Stomach (tissue), 9 donors: ENCODE results near the gene B3GNT5. TPM values are rescaled to one million over a fixed set of nuclear protein-coding genes. Genes with fewer than 3 reads are reported as not detected.

ENCODE experiments used
- DNase-seq, 2 donors: peaks; one replicate each; pipeline versions ENCODE4 v3.0.0 to v3.0.0-alpha.2; 2013 to 2019
- H3K27ac ChIP-seq, 5 donors: fragments of 200-600 bp in 4 of 5; sonication (generic) in 4 of 5; one replicate each; pipeline ENCODE4 v1.5.1; 2013 to 2019; ENCODE audit warnings: mild to moderate bottlenecking in 1 of 5, moderate library complexity in 1 of 5
- H3K27me3 ChIP-seq, 3 donors: fragments of 200-600 bp; sonication (generic); one replicate each; pipeline ENCODE4 v1.5.1; 2017 to 2019; ENCODE audit warnings: mixed run types in 1 of 3
- H3K36me3 ChIP-seq, 4 donors: fragments of 200-600 bp; sonication (generic); 1 replicate in 3 of 4; 2 replicates in 1 of 4; pipeline ENCODE4 v1.5.1; 2016 to 2019
- H3K4me1 ChIP-seq, 4 donors: fragments of 200-600 bp; sonication (generic); one replicate each; pipeline ENCODE4 v1.5.1; 2016 to 2019
- H3K4me3 ChIP-seq, 4 donors: fragments of 200-600 bp; sonication (generic) in 3 of 4; one replicate each; pipeline ENCODE4 v1.5.1; 2016 to 2019; ENCODE audit warnings: mild to moderate bottlenecking in 1 of 4
- H3K9me3 ChIP-seq, 4 donors: fragments of 200-600 bp; sonication (generic); one replicate each; pipeline ENCODE4 v1.5.1; 2016 to 2019
- EP300 ChIP-seq: sonication (generic); formaldehyde crosslinking; IDR thresholded peaks from one replicate; pipeline ENCODE4 v1.6.1; 2017; ENCODE audit warnings: antibody characterized with exemption
- POLR2A ChIP-seq, 4 donors: fragments of 450-650 bp; IDR thresholded peaks; one replicate each; pipeline ENCODE4 v1.6.1; 2016; ENCODE audit warnings: antibody characterized with exemption in 4 of 4, control low read depth in 2 of 4, mild to moderate bottlenecking in 1 of 4, moderate library complexity in 1 of 4
- POLR2AphosphoS5 ChIP-seq, 3 donors: sonication (generic); formaldehyde crosslinking; IDR thresholded peaks; one replicate each; pipeline ENCODE4 v1.6.1; 2016; ENCODE audit warnings: antibody characterized with exemption in 3 of 3
- WGBS, 5 donors: extraction: QIAGEN DNeasy Blood & Tissue Kit in 3 of 5; methylation state at CpG; one replicate each; pipeline versions ENCODE4 v1.1.5 to v1.1.7; 2013 to 2018; 5-methylcytosine and 5-hydroxymethylcytosine counted together
- intact Hi-C: fragments of 100-400 bp; cut with DNase I; formaldehyde crosslinking; loops from one replicate; pipeline ENCODE4 v1.15.1; 2023; ENCODE audit warnings: low total_unique reads
- polyA plus RNA-seq, 3 donors: library from polyadenylated mRNA; stranded (reverse); fragments of 200-250 nt; gene quantifications; one replicate each; pipeline ENCODE4 v1.2.3, GENCODE V29; 2013
- total RNA-seq, 5 donors: library from RNA; depleted of rRNA; stranded (reverse); fragments of >200 nt; gene quantifications; one replicate each; pipeline versions ENCODE4 v1.1.0 to v1.2.3, GENCODE V29; 2014 to 2016
- TF ChIP-seq, protein P1 (sequence below), 7 experiments: fragments of 450-650 bp in 4 of 7; fragments of 200-600 bp in 3 of 7; sonication (generic) in 3 of 7; IDR thresholded peaks; one replicate each; pipeline ENCODE4 v1.5.1; 2016 to 2019; ENCODE audit warnings: antibody characterized with exemption in 7 of 7, control low read depth in 2 of 7, mild to moderate bottlenecking in 1 of 7
- donor health status: healthy with polysubstance abuse.
- donor health status: Bipolar disorder and iron deficiency.
- donor health status: healthy.

Gene B3GNT5
- total and polyA plus RNA-seq, 8 donors, result 4.1 to 39.7 (median 7.2) TPM

- TF ChIP-seq POLR2AphosphoS5 (IDR thresholded peaks at IDR 0.05) (peak in 2 of 3 donors; percentile 12 to 39), EP300 (no peak)
- Histone ChIP-seq H3K27me3 (no peaks in the 10 kb centered on the region), H3K9me3 (no peaks in the 10 kb centered on the region), H3K36me3 (peaks cover 0 to 3% (median 0%) of the 10 kb centered on the region in 4 donors), H3K4me1 (peaks cover 5 to 28% (median 13%) of the 10 kb centered on the region in 4 donors), H3K4me3 (no peak overlapping the region), H3K27ac (peak overlapping the region in 4 of 5 donors; percentile 3 to 63 (median 34))
- intact Hi-C loops, result no loop called here
- WGBS, 5 donors, result 37 to 48% (median 45%) methylated on average over 2 of the region's 2 CpGs
- peak in 1 of 2 donors; percentile 87 for DNase-seq
Measured at GRCh38 chr3:183275418-183275817, 22.4 kb downstream of the B3GNT5 start.

DNA sequence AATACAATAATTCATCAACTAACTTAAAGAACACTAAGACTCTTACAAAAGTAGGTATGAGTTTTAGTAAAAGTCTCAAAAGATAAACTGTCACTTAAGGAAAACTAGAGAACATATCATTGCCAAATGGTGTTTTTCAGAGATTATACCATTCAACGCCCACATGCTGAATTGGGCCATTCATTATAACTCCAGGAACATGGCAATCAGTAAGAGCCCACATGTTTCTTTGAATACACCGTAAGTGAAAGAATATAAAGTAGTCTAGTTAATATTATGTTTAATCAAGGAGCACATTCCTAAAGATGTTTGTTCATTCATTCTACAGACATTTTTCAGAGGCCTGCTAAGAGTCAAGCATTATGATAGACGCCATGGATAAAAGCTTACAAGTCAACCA lies 22.9 kb downstream of the B3GNT5 start:
- Histone ChIP-seq H3K4me1 (peaks cover 5 to 24% (median 10%) of the 10 kb centered on the region in 4 donors), H3K36me3 (no peaks in the 10 kb centered on the region), H3K9me3 (no peaks in the 10 kb centered on the region), H3K4me3 (no peak overlapping the region), H3K27ac (peak overlapping the region in 3 of 5 donors; percentile 15 to 63 (median 53)), H3K27me3 (no peaks in the 10 kb centered on the region)
- TF ChIP-seq POLR2A (IDR thresholded peaks at IDR 0.05) (no peak), POLR2AphosphoS5 (IDR thresholded peaks at IDR 0.05) (no peak)
- TF ChIP-seq, protein P1, sequence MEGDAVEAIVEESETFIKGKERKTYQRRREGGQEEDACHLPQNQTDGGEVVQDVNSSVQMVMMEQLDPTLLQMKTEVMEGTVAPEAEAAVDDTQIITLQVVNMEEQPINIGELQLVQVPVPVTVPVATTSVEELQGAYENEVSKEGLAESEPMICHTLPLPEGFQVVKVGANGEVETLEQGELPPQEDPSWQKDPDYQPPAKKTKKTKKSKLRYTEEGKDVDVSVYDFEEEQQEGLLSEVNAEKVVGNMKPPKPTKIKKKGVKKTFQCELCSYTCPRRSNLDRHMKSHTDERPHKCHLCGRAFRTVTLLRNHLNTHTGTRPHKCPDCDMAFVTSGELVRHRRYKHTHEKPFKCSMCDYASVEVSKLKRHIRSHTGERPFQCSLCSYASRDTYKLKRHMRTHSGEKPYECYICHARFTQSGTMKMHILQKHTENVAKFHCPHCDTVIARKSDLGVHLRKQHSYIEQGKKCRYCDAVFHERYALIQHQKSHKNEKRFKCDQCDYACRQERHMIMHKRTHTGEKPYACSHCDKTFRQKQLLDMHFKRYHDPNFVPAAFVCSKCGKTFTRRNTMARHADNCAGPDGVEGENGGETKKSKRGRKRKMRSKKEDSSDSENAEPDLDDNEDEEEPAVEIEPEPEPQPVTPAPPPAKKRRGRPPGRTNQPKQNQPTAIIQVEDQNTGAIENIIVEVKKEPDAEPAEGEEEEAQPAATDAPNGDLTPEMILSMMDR (IDR thresholded peaks at IDR 0.05), result no peak
- 39 to 59% (median 45%) methylated on average over 3 of the region's 3 CpGs for WGBS, 5 donors
- intact Hi-C loops, result no loop called here
- DNase-seq, result no peak

DNA sequence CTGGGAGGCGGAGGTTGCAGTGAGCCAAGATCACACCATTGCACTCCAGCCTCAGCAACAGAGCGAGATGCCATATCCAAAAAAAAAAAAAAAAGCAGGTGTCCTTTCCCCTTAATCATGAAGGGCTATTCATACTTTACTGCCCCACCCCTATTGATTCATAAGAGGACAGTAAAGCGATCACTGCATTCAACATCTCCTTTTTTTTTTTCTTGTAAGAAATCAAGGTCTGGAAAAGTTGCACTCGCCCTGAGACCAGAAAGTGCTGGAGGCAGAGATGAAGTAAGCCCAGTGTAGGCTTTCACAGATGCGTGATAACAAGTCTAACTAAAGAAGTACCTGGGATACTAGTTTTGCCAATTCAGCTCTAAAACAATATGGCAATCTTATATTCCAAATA lies 24.2 kb downstream of the B3GNT5 start:
- peaks cover 5 to 24% (median 10%) of the 10 kb centered on the region in 4 donors for H3K4me1 ChIP-seq
- H3K27ac ChIP-seq, result no peak overlapping the region
- no peak for DNase-seq
- H3K36me3 ChIP-seq, result no peaks in the 10 kb centered on the region
- intact Hi-C loops, result no loop called here
- TF ChIP-seq, protein P1 (IDR thresholded peaks at IDR 0.05), result no peak
- TF ChIP-seq EP300 (no peak), POLR2AphosphoS5 (IDR thresholded peaks at IDR 0.05) (no peak), POLR2A (IDR thresholded peaks at IDR 0.05) (no peak)
- H3K4me3 ChIP-seq, result no peak overlapping the region
- no peaks in the 10 kb centered on the region for H3K9me3 ChIP-seq
- H3K27me3 ChIP-seq, result no peaks in the 10 kb centered on the region
- 96 to 98% (median 96%) methylated on average over 5 of the region's 5 CpGs for WGBS, 5 donors

DNA sequence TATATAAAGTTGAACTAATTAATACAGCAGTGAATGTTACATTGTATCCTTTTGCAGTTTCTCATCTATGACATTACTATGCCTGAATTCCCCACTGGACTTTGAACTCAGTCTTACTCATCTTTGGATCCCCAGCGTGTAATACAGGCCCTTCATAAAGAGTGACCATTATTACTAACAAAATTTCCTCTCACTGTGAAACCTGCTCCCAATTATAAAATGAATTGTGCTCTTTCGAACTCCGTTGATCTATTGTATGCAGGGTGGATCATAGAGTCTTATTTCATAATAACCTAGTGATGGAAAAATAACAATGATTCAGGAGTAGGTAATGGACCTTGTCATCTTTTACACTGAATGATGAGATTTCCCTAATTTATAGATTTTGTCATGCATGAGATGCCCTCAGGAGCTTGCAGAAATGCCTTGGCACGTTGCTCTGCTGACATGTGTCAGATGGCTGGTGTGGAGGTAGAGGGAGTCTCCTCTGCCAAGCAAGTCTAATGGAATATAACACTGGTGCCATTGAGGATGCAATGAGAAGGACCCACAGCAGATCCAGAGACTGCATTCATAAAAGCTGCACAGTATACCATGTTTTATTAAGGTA lies 25.5 kb downstream of the B3GNT5 start:
- Histone ChIP-seq H3K4me3 (no peak overlapping the region), H3K4me1 (peaks cover 5 to 24% (median 10%) of the 10 kb centered on the region in 4 donors), H3K36me3 (no peaks in the 10 kb centered on the region), H3K9me3 (no peaks in the 10 kb centered on the region), H3K27ac (no peak overlapping the region), H3K27me3 (no peaks in the 10 kb centered on the region)
- intact Hi-C loops, result no loop called here
- DNase-seq, result no peak
- 75 to 91% (median 85%) methylated on average over 4 of the region's 4 CpGs for WGBS, 5 donors
- TF ChIP-seq POLR2AphosphoS5 (IDR thresholded peaks at IDR 0.05) (no peak), POLR2A (IDR thresholded peaks at IDR 0.05) (no peak), EP300 (no peak)
- TF ChIP-seq, protein P1 (IDR thresholded peaks at IDR 0.05), result no peak

GRCh38 chr3:183279371-183279770 lies 26.3 kb downstream of the B3GNT5 start:
- WGBS, 5 donors, result 89 to 97% (median 91%) methylated on average over 3 of the region's 3 CpGs
- no peaks in the 10 kb centered on the region for H3K36me3 ChIP-seq

More at GRCh38 chr3:183279371-183279770, 26.3 kb downstream of the B3GNT5 start:
- H3K9me3 ChIP-seq, result no peaks in the 10 kb centered on the region
- intact Hi-C loops, result no loop called here
- no peak overlapping the region for H3K4me3 ChIP-seq
- no peak overlapping the region for H3K27ac ChIP-seq
- TF ChIP-seq POLR2AphosphoS5 (IDR thresholded peaks at IDR 0.05), result no peak
- H3K27me3 ChIP-seq, result no peaks in the 10 kb centered on the region
- peaks cover 5 to 20% (median 10%) of the 10 kb centered on the region in 4 donors for H3K4me1 ChIP-seq
- DNase-seq, result no peak
